Psoas muscle (tissue), 8 donors: ENCODE data around the gene RPS19BP1. TPM values are rescaled to one million over a fixed set of nuclear protein-coding genes. Genes with fewer than 3 reads are reported as not detected.
A peak's percentile ranks its signal among the peaks of the same experiment; 100 is the strongest.

Experiments used
- ATAC-seq, 4 donors: fragments of 200-7000 bp; cut with Tn5 transposase; one replicate each; pipeline ENCODE4 v1.9.1; 2020; ENCODE audit warnings: moderate library complexity in 3 of 4, mild to moderate bottlenecking in 2 of 4
- DNase-seq, 2 donors: peaks; one replicate each; pipeline ENCODE4 v3.0.0-alpha.2; 2020
- H3K27ac ChIP-seq: fragments of 200-600 bp; one replicate; pipeline ENCODE4 v1.8.0; 2022
- H3K27me3 ChIP-seq, 3 donors: fragments of 200-600 bp in 1 of 3; one replicate each; pipeline versions ENCODE4 v1.6.1 to v1.8.0; 2013 to 2022; ENCODE audit warnings: low read length in 2 of 3, mild to moderate bottlenecking in 2 of 3, moderate library complexity in 1 of 3; ENCODE audit not compliant: insufficient read depth in 3 of 3
- H3K36me3 ChIP-seq, 2 donors: fragments of 200-600 bp in 1 of 2; one replicate each; pipeline versions ENCODE4 v1.6.1 to v1.8.0; 2013 to 2022; ENCODE audit warnings: low read depth in 1 of 2, mild to moderate bottlenecking in 1 of 2, moderate library complexity in 1 of 2; ENCODE audit not compliant: insufficient read depth in 1 of 2
- H3K4me1 ChIP-seq: fragments of 200-600 bp; one replicate; pipeline ENCODE4 v1.8.0; 2022
- H3K4me3 ChIP-seq: fragments of 200-600 bp; one replicate; pipeline ENCODE4 v1.8.0; 2022; ENCODE audit warnings: mild to moderate bottlenecking
- H3K9me3 ChIP-seq: fragments of 200-600 bp; one replicate; pipeline ENCODE4 v1.8.0; 2022
- WGBS, 3 donors: extraction: QIAGEN DNeasy Blood & Tissue Kit; methylation state at CpG; one replicate each; pipeline versions ENCODE4 v1.1.6 to v1.1.7; 2013; 5-methylcytosine and 5-hydroxymethylcytosine counted together
- intact Hi-C, 2 donors: fragments of 100-400 bp; cut with DNase I; formaldehyde crosslinking; loops; one replicate each; pipeline versions ENCODE4 v1.11.0 to v1.14.2; 2022
- polyA plus RNA-seq, 3 donors: library from polyadenylated mRNA; stranded (reverse); fragments of 200-250 nt; gene quantifications; one replicate each; pipeline ENCODE4 v1.2.3, GENCODE V29; 2013
- total RNA-seq, 4 donors: library from RNA; stranded (reverse); fragmentation: NEBNext Ultra II Directional in 2 of 4; extraction: Animal tissue kit (Norgen Biotek cat#: 25700) in 2 of 4; gene quantifications; one replicate each; pipeline versions ENCODE4 v1.2.1 to v1.2.4, GENCODE V29; 2021 to 2023
- TF ChIP-seq, protein P1 (sequence below): fragments of 200-600 bp; IDR thresholded peaks from one replicate; pipeline ENCODE4 v1.8.0; 2022; ENCODE audit warnings: antibody characterized with exemption
- donor health status: healthy with polysubstance abuse.
- donor health status: DM: no; HTN: no; CAD: no; lungs with moderate emphysema.
- donor health status: Bipolar disorder and iron deficiency.
- donor health status: healthy.
- donor health status: DM: yes; HTN: yes; CAD: no.
- donor health status: DM: no; HTN: no; CAD: no.
- donor health status: DM: no; HTN: no; CAD: no.
- donor health status: DM: yes; HTN: yes; CAD: no.

The RPS19BP1 gene
- total and polyA plus RNA-seq, 7 donors: 34.0 to 313 (median 52.6) TPM

GRCh38 chr22:39519681-39520225 lies 12.8 kb downstream of the RPS19BP1 start:
- intact Hi-C loops: loop anchor here (2.0 to 10.0 kb wide), 2 partner anchors 17 to 175 kb away; partner anchors contain the start of genes MIEF1 (in 1 of the 2) and SYNGR1 (in 1 of the 2)
- H3K27me3 ChIP-seq: no peaks in the 10 kb centered on the region
- ATAC-seq: peak; percentile 83 to 85 (median 84)
- H3K36me3 ChIP-seq: peaks cover 4 to 59% of the 10 kb centered on the region in 2 donors
- WGBS, 3 donors: 0 to 1% (median 1%) methylated on average over 38 to 47 of the region's 47 CpGs
- peak overlapping the region; percentile 100 for H3K4me3 ChIP-seq
- H3K27ac ChIP-seq: peak overlapping the region; percentile 100
- peak; percentile 99 for DNase-seq
- TF ChIP-seq, protein P1, sequence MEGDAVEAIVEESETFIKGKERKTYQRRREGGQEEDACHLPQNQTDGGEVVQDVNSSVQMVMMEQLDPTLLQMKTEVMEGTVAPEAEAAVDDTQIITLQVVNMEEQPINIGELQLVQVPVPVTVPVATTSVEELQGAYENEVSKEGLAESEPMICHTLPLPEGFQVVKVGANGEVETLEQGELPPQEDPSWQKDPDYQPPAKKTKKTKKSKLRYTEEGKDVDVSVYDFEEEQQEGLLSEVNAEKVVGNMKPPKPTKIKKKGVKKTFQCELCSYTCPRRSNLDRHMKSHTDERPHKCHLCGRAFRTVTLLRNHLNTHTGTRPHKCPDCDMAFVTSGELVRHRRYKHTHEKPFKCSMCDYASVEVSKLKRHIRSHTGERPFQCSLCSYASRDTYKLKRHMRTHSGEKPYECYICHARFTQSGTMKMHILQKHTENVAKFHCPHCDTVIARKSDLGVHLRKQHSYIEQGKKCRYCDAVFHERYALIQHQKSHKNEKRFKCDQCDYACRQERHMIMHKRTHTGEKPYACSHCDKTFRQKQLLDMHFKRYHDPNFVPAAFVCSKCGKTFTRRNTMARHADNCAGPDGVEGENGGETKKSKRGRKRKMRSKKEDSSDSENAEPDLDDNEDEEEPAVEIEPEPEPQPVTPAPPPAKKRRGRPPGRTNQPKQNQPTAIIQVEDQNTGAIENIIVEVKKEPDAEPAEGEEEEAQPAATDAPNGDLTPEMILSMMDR: peak; percentile 39
- H3K4me1 ChIP-seq: peaks cover 26% of the 10 kb centered on the region
- no peaks in the 10 kb centered on the region for H3K9me3 ChIP-seq

GRCh38 chr22:39518996-39519680 lies 13.4 kb downstream of the RPS19BP1 start:
- Histone ChIP-seq H3K27ac (peak overlapping the region; percentile 100), H3K36me3 (peaks cover 4 to 59% of the 10 kb centered on the region in 2 donors), H3K9me3 (no peaks in the 10 kb centered on the region), H3K4me1 (peaks cover 23% of the 10 kb centered on the region), H3K4me3 (peak overlapping the region; percentile 100), H3K27me3 (no peaks in the 10 kb centered on the region)
- TF ChIP-seq, protein P1: no peak
- intact Hi-C loops: loop anchor here (2.0 to 10.0 kb wide), 2 partner anchors 16 to 174 kb away; partner anchors contain the start of genes MIEF1 (in 1 of the 2) and SYNGR1 (in 1 of the 2)
- ATAC-seq (no peak), DNase-seq (no peak)
- 9% methylated on average over 24 of the region's 24 CpGs for WGBS, 3 donors

GRCh38 chr22:39518144-39518786 lies 14.3 kb downstream of the RPS19BP1 start:
- intact Hi-C loops: loop anchor here (2.0 to 10.0 kb wide), 2 partner anchors 15 to 173 kb away; partner anchors contain the start of genes MIEF1 (in 1 of the 2) and SYNGR1 (in 1 of the 2)

GRCh38 chr22:39517470-39517869 lies 15.1 kb downstream of the RPS19BP1 start:
- Histone ChIP-seq H3K4me3 (no peak overlapping the region), H3K4me1 (peaks cover 19% of the 10 kb centered on the region), H3K27me3 (no peaks in the 10 kb centered on the region), H3K27ac (no peak overlapping the region), H3K9me3 (no peaks in the 10 kb centered on the region), H3K36me3 (peaks cover 4 to 59% of the 10 kb centered on the region in 2 donors)
- ATAC-seq (no peak), DNase-seq (no peak)
- intact Hi-C loops: loop anchor here in 1 of 2 donors (10.0 kb wide), 1 partner anchor 173 kb away; the partner anchor contains the start of gene SYNGR1
- TF ChIP-seq, protein P1: no peak
- 73 to 89% (median 79%) methylated on average over 3 of the region's 3 CpGs for WGBS, 3 donors

More at GRCh38 chr22:39518144-39518786, 14.3 kb downstream of the RPS19BP1 start:
- DNase-seq (peak in 1 of 2 donors; percentile 19), ATAC-seq (no peak)
- peaks cover 19% of the 10 kb centered on the region for H3K4me1 ChIP-seq
- H3K27ac ChIP-seq: peak overlapping the region; percentile 100
- H3K4me3 ChIP-seq: no peak overlapping the region
- 52 to 64% (median 55%) methylated on average over 5 of the region's 5 CpGs for WGBS, 3 donors
- H3K36me3 ChIP-seq: peaks cover 4 to 59% of the 10 kb centered on the region in 2 donors
- TF ChIP-seq, protein P1: no peak
- no peaks in the 10 kb centered on the region for H3K9me3 ChIP-seq
- no peaks in the 10 kb centered on the region for H3K27me3 ChIP-seq
